Measurements from ENCODE around the gene LATS2.
"Not testable (repeated sequence)": the region's sequence is repeated elsewhere in the genome, so short reads cannot be mapped to it uniquely, and the experiment has no call there.

Gene LATS2

DNA sequence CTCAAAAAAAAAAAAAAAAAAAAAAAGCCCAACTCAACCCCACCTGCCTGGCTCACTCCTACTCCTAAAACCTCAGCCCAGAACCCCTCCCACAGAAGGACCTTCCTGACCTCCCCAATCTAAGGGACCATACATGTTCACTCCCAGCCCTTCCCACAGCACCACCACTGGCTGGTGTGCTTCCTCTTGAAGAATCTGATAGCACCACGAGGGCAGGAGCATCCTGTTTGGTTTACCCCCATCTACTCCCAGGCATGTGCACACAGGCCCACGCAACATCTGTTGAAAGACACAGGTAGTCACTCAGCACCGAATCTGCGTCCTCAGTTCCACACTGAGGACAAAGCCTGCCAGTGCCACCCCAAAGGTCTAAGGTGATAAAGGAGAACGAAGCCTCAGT, 8.2 kb downstream of the LATS2 start:
- H3K9me3 ChIP-seq (ENCODE audit: control insufficient read depth, low read length): no peaks in the 10 kb centered on the region
- H3K9ac ChIP-seq (ENCODE audit: low read length): no peak overlapping the region
- no peak overlapping the region for H3K4me3 ChIP-seq (ENCODE audit: low read length)
- no peaks in the 10 kb centered on the region for H3K4me1 ChIP-seq (ENCODE audit: control insufficient read depth, insufficient read depth, low read length)
- H3K27me3 ChIP-seq (ENCODE audit: control insufficient read depth, insufficient read depth, low read length): no peaks in the 10 kb centered on the region
- H3K36me3 ChIP-seq (ENCODE audit: control insufficient read depth, insufficient read depth, low read length): no peaks in the 10 kb centered on the region

DNA sequence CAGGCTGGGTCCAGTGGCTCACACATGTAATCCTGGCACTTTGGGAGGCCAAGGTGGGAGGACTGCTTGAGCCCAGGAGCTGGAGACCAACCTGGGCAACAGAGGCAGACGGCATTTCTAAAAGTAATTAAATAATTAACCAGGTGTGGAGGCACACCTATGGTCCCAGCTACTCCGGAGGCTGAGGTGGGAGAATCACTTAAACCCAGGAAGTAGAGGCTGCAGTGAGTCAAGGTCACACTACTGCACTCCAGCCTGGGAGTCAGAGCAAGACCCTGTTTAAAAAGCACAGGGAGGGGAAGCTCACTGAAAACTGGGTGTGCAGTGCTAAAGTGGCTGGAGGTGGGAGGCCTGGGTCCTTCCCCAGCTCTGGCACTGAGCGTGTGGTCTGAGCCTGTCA, 9.7 kb downstream of the LATS2 start:
- Histone ChIP-seq H3K4me3 (ENCODE audit: low read length) (no peak overlapping the region), H3K27me3 (ENCODE audit: control insufficient read depth, insufficient read depth, low read length) (no peaks in the 10 kb centered on the region), H3K9ac (ENCODE audit: low read length) (no peak overlapping the region), H3K4me1 (ENCODE audit: control insufficient read depth, insufficient read depth, low read length) (no peaks in the 10 kb centered on the region), H3K36me3 (ENCODE audit: control insufficient read depth, insufficient read depth, low read length) (no peaks in the 10 kb centered on the region), H3K9me3 (ENCODE audit: control insufficient read depth, low read length) (no peaks in the 10 kb centered on the region)

DNA sequence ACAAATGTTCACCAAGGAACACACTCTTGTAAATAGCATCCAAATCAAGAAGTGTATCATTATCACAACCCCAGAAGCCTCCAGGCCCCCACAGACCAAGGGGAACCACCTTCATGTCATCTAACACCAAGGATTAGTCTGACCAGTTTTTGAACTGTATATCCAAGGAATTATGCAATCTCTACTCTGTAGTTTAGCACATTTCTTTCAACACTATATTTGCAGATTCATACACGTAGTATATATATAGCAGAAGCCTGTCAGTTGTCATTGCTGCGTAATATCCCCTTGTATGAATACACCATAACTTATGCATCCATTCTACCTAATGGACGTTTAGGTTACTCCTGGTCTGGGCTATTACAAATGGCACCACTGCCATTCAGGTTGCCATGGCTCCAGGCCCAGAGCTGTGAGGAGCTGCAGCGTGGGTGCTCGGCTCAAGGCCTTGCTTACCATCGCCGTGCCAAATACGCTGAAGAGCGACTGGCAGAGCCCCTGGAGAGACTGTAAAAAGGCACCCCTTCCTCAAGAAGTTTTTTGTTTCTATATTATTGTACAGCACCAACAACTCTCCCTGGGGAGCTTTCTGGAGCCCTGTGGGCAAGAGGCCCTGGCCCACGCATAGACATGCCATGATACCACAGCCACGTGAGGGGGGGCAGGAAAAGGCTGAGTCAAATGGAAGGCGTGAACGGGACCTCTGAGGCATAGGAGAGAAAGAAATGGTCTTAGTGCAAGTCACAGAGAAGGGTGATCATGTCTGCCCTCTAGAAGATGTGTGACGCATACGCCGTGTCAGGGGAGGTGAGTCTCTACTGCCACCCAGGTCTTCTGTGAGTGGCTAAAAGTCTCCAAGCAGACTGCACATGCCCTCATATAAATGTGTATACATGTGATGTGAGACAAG, 10.8 kb downstream of the LATS2 start:
- no peaks in the 10 kb centered on the region for H3K4me1 ChIP-seq (ENCODE audit: control insufficient read depth, insufficient read depth, low read length)
- no peaks in the 10 kb centered on the region for H3K36me3 ChIP-seq (ENCODE audit: control insufficient read depth, insufficient read depth, low read length)
- no peak overlapping the region for H3K4me3 ChIP-seq (ENCODE audit: low read length)
- no peaks in the 10 kb centered on the region for H3K9me3 ChIP-seq (ENCODE audit: control insufficient read depth, low read length)
- no peak overlapping the region for H3K9ac ChIP-seq (ENCODE audit: low read length)
- no peaks in the 10 kb centered on the region for H3K27me3 ChIP-seq (ENCODE audit: control insufficient read depth, insufficient read depth, low read length)

DNA sequence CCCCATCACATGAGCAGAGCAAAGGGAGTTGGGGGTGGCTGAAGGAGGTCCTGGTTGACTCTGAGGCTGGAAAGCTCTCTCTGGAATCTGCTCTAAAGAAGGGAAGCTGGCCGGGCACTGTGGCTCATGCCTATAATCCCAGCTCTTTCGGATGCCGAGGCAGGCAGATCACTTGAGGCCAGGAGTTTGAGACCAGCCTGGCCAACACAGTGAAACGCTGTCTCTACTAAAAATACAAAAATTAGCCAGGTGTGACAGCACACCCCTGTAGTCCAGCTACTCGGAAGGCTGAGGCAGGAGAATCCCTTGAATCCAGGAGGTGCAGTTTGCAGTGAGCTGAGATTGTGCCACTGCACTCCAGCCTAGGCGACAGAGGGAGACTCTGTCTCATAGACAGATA, 11.7 kb downstream of the LATS2 start:
- not testable (repeated sequence) for H3K9me3 ChIP-seq (ENCODE audit: control insufficient read depth, low read length); H3K36me3 ChIP-seq (ENCODE audit: control insufficient read depth, insufficient read depth, low read length); H3K4me1 ChIP-seq (ENCODE audit: control insufficient read depth, insufficient read depth, low read length); H3K4me3 ChIP-seq (ENCODE audit: low read length); H3K9ac ChIP-seq (ENCODE audit: low read length); H3K27me3 ChIP-seq (ENCODE audit: control insufficient read depth, insufficient read depth, low read length)

GRCh38 chr13:21048901-21049698, 12.3 kb downstream of the LATS2 start:
- H3K27me3 ChIP-seq (ENCODE audit: control insufficient read depth, insufficient read depth, low read length): no peaks in the 10 kb centered on the region
- no peaks in the 10 kb centered on the region for H3K4me1 ChIP-seq (ENCODE audit: control insufficient read depth, insufficient read depth, low read length)

DNA sequence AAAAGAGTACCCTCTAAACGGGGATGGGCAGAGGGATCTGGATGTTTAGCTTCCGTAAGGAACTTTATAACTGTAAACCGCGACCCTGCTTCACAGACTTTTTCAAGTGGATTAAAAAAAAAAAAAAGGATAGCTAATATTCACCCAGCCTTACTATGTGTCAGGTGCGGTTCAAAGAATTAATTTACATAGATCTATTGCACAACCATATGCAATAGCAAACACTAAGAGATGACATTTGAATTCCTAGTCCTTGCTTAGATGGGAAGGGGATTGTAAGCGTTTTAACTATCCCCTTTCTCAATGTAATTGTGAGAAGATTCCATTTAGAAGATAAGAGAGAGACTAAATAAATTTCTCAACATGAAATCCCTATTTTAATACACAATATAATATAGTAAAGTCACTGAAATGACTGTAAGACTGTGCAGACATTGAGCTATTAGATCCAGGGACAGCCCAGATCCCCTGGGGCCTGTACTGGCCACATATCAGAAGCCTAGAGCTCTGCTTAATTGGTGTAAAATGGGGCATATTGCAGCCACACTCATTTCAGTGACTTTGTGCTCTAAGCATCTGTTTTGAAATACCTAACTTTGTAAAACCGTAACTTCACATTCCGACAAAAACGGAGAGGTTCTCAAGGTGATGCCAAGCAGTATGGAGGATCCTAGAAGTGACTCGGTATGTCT, 13.6 kb downstream of the LATS2 start:
- Histone ChIP-seq H3K27me3 (ENCODE audit: control insufficient read depth, insufficient read depth, low read length) (no peaks in the 10 kb centered on the region), H3K4me1 (ENCODE audit: control insufficient read depth, insufficient read depth, low read length) (no peaks in the 10 kb centered on the region), H3K9me3 (ENCODE audit: control insufficient read depth, low read length) (no peaks in the 10 kb centered on the region), H3K36me3 (ENCODE audit: control insufficient read depth, insufficient read depth, low read length) (no peaks in the 10 kb centered on the region), H3K9ac (ENCODE audit: low read length) (no peak overlapping the region), H3K4me3 (ENCODE audit: low read length) (no peak overlapping the region)

More at GRCh38 chr13:21048901-21049698, 12.3 kb downstream of the LATS2 start:
- Histone ChIP-seq H3K4me3 (ENCODE audit: low read length) (no peak overlapping the region), H3K9ac (ENCODE audit: low read length) (no peak overlapping the region), H3K36me3 (ENCODE audit: control insufficient read depth, insufficient read depth, low read length) (no peaks in the 10 kb centered on the region), H3K9me3 (ENCODE audit: control insufficient read depth, low read length) (no peaks in the 10 kb centered on the region)

DNA sequence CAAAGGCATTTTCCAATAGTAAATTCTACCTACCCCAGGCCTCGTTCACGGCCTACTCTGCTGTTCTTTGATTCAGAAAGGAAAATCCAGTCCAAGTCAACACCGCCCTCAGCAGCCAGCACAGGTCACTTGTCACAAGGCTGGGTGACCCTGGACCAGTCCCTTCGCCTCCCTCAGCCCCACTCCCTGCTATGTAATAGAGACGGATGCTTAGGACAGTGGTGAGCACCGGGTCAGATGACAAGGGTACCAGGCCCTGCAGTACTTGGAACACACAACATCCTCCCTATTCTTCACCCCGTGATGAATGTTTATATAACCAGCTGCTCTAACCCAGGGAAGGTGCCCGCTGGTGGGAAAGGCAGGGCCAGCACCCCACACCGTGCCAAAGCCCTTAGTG, 14.3 kb downstream of the LATS2 start:
- Histone ChIP-seq H3K9ac (ENCODE audit: low read length) (no peak overlapping the region), H3K4me1 (ENCODE audit: control insufficient read depth, insufficient read depth, low read length) (no peaks in the 10 kb centered on the region), H3K36me3 (ENCODE audit: control insufficient read depth, insufficient read depth, low read length) (no peaks in the 10 kb centered on the region), H3K4me3 (ENCODE audit: low read length) (no peak overlapping the region), H3K9me3 (ENCODE audit: control insufficient read depth, low read length) (no peaks in the 10 kb centered on the region), H3K27me3 (ENCODE audit: control insufficient read depth, insufficient read depth, low read length) (no peaks in the 10 kb centered on the region)

DNA sequence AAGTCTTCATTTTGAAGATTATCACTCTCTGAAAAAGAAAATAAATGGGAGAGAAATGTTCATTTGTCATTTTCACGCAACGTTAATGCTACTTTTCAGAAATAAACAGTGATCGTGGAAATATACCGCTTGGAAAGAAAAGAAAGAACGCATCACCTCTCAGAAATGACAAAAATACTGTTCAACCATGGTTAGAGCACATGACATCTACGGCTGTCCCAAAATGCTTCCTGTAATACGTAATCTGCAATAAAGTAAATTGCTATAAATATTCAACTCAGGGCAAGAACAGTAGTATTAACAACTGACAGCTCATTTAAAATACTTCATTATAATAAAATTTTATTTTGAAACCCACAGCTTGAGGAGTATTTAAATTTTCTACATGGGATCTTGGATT, 15.2 kb downstream of the LATS2 start:
- H3K9ac ChIP-seq (ENCODE audit: low read length): no peak overlapping the region
- no peak overlapping the region for H3K4me3 ChIP-seq (ENCODE audit: low read length)
- no peaks in the 10 kb centered on the region for H3K36me3 ChIP-seq (ENCODE audit: control insufficient read depth, insufficient read depth, low read length)
- H3K4me1 ChIP-seq (ENCODE audit: control insufficient read depth, insufficient read depth, low read length): peaks cover 5% of the 10 kb centered on the region
- H3K27me3 ChIP-seq (ENCODE audit: control insufficient read depth, insufficient read depth, low read length): no peaks in the 10 kb centered on the region
- H3K9me3 ChIP-seq (ENCODE audit: control insufficient read depth, low read length): no peaks in the 10 kb centered on the region

DNA sequence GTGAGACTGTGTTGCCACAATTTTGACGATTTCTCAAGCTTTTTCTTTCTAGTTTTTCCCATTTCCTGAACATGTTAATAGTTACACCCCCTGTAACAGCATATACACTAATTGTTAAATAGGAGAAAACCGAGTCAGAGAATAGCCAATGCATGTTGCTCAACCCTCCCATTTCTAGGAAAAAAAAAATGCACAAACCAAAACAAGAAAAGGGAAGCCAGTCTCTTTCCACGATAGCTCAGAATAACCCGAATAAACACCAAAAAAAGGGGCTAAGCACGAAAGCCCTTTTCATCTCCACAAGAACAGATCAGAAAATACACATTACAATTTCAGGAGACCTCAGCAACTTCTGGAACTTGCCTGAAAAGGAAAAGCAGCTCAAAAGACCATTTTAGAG, 16.3 kb downstream of the LATS2 start:
- Histone ChIP-seq H3K4me3 (ENCODE audit: low read length) (no peak overlapping the region), H3K36me3 (ENCODE audit: control insufficient read depth, insufficient read depth, low read length) (no peaks in the 10 kb centered on the region), H3K4me1 (ENCODE audit: control insufficient read depth, insufficient read depth, low read length) (peaks cover 5% of the 10 kb centered on the region), H3K9me3 (ENCODE audit: control insufficient read depth, low read length) (no peaks in the 10 kb centered on the region), H3K9ac (ENCODE audit: low read length) (no peak overlapping the region), H3K27me3 (ENCODE audit: control insufficient read depth, insufficient read depth, low read length) (no peaks in the 10 kb centered on the region)

DNA sequence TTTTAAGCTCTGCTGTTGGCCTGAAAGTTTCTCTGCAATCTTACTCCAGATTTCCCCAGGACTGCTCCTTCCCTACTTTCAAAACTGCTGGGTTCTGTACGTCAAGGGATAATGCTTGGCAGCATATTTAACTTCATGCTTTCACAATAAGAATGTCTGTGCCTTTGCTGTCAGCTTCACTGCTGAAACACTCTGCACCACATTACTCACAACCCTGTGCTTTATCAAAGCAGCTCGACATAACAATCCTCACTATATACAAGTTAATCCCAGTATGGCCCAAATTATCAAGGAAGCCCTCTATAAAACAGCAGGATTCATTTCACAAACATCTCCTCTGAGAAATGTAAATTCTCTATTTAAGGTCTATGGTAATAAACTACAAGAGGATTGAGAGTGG, 17.5 kb downstream of the LATS2 start:
- Histone ChIP-seq H3K4me3 (ENCODE audit: low read length) (no peak overlapping the region), H3K27me3 (ENCODE audit: control insufficient read depth, insufficient read depth, low read length) (no peaks in the 10 kb centered on the region), H3K4me1 (ENCODE audit: control insufficient read depth, insufficient read depth, low read length) (peaks cover 10% of the 10 kb centered on the region), H3K9me3 (ENCODE audit: control insufficient read depth, low read length) (no peaks in the 10 kb centered on the region), H3K36me3 (ENCODE audit: control insufficient read depth, insufficient read depth, low read length) (no peaks in the 10 kb centered on the region), H3K9ac (ENCODE audit: low read length) (no peak overlapping the region)

DNA sequence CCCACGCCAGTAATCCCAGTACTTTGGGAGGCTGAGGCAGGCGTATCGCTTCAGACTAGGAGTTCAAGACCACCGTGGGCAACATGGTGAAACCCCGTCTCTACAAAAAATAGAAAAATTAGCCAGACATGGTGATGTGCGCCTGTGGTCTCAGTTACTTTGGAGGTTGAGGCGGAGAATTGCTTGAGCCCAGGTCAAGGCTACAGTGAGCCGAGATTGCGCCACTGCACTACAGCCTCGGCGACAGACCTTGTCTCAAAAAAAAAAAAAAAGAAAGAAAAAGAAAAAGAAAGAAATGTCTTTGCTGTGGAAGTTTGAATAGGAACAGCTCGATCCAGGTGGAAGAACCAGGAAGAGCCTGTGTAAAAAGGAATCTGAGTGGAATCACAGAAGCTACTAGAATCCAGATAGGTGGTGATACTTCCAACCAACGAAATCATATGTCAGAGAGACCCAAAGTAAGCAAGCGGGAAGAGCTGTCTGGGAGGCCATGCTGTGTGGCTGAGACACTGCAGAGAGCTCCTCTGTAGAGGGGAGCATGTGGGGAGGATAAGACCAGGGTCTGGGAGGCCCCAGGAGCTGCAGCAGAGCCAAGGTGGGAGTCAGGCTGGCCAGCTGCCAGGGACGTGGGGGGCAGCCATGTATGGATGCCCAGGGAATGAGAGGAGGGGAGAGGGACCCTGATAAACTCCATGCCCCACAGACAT, 21.1 kb downstream of the LATS2 start:
- H3K9ac ChIP-seq (ENCODE audit: low read length): no peak overlapping the region
- no peaks in the 10 kb centered on the region for H3K36me3 ChIP-seq (ENCODE audit: control insufficient read depth, insufficient read depth, low read length)
- H3K9me3 ChIP-seq (ENCODE audit: control insufficient read depth, low read length): no peaks in the 10 kb centered on the region
- H3K27me3 ChIP-seq (ENCODE audit: control insufficient read depth, insufficient read depth, low read length): no peaks in the 10 kb centered on the region
- peaks cover 19% of the 10 kb centered on the region for H3K4me1 ChIP-seq (ENCODE audit: control insufficient read depth, insufficient read depth, low read length)
- H3K4me3 ChIP-seq (ENCODE audit: low read length): no peak overlapping the region
